ENCODE data around the gene AUP1.

AUP1 gene

DNA sequence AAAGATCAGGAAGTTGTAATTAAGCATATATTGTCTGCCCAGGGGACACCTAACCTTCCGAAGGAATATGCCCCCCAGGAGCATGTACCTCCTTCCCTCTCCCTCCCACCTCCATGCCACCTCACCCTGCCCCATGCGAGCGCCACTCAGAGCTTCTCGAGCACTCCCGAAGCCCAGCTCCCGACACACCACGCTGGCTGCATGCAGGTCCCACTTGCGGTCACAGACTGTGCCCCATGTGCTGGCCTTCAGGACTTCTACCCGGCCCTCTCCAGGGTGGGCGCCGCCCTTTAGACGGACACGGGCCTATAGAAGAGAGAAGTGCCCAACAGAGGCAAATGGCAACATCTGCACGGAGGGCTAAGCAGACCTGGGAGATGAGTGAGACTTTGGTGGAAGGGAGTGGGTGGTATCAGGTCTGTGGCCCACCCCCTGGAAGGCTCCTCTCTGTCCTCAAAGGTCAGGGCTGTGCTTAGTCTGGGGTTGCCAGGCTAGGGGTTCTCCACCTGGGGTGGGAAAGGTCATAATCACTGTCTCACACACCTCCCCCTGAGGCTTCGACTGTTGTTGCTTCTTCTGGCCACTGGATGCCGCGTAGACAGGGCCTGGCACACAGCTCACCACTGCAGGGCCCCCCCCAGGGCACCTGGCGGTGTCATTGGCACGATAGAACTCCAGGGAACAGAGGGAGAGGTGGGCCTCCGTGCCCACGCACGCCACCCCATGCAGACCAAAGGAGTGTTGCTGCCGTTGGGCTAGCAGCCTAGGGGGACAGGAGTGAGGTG is 6.9 kb upstream of the AUP1 start:
- DNase-seq (ENCODE audit: low read depth, low spot score): no peak

DNA sequence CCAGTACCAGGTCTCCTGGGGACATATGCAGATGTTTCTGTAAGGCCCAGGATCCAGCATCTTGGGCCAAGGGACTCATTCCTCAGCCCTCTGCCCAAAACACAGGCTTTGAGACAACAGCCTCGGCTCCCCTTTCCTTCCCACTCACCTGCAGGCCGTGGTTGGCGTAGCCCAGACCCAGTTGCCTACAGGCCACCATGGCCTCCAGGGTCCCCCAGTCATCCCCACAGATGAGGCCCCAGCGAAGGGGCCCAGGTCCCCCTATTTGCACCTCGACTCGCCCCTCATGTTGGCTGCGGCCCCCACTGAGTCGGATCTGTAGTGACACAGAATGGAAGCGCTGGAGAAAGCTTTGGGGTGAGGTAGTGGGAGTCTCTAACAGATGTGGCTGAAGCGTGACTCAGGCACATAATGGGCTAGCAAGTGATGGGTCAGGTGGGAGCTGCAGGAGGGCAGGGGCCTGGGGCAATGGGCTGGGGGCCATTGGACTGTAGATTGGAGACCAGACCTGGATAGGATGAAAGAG is 6.0 kb upstream of the AUP1 start:
- DNase-seq (ENCODE audit: low read depth, low spot score): no peak

DNA sequence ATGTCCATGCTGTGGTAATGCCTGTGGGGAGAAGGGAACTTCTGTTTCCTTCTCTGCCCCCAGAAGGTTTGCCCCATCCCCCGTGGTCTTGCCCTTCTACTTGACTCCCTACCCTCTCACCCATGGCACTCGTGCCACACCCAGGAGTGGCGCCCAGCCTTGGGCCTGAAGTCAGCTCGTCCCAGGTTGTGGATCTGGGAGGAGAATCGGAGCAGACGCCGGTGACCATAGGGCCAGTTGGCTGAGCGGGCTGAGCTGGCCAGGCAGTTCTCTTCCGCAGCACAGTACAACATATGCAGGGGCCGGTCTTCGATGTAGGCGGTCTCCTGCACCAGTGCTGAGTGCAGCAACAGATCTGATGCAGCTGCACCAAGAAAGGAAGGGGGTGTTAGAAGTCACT is 4.9 kb upstream of the AUP1 start:
- DNase-seq (ENCODE audit: low read depth, low spot score): no peak

DNA sequence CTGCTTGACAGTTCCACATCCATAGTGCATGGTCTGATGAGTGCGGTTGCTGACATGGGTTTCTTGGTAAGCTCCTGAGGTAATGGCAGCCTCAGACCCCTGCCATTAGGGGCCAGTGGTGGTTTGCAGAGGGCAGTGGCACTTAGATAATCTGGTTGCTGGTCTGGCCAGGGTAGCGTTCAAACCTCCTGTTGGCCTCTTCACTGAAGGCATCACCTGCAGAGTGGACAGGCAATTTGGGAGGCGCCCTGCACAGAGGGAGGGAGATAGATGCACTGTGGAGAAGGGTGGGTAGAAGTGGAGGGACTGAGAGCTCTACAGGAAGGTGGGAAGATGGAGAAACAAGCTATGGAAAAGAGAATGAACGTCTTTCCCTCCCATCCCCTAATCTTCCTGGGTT is 4.0 kb upstream of the AUP1 start:
- no peak for DNase-seq (ENCODE audit: low read depth, low spot score)

DNA sequence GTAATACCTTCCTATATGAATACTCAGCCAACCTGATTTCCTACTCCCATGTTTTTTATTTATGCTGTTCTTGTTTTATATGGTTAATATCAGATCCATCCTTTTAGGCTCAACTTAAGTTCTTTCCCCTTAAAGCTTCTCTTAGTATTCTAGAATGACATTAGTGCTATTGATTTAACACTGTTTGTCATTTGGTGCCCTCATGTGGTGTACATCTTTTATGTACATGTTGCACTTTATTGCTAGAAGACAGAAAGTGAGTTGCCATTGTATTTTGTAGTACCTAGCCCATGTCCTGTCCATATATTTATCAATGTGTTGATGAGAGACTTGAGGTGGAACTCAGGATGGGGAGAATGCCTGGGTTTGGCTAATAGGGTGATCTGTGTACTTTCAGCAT is 2.7 kb upstream of the AUP1 start:
- no peak for DNase-seq (ENCODE audit: low read depth, low spot score)

DNA sequence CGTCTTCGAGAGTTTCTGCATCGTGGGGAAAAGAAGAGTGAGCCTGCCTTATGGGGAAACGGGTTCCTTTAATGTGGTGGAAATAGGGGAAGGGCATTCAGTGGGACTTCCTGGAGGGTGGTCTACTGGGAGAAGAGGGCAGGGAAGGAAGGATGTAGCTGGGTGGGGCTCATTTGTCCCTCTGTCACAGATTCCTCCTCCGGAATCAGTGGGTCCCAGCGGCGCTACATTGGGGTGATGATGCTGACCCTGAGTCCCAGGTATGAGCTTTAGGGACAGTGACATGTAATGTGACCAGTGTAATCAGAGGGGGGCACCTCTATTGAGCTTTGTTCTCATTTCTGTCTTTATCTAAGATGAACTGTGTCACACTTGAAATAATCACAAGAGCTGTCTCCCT is 2.2 kb upstream of the AUP1 start:
- no peak for DNase-seq (ENCODE audit: low read depth, low spot score)

DNA sequence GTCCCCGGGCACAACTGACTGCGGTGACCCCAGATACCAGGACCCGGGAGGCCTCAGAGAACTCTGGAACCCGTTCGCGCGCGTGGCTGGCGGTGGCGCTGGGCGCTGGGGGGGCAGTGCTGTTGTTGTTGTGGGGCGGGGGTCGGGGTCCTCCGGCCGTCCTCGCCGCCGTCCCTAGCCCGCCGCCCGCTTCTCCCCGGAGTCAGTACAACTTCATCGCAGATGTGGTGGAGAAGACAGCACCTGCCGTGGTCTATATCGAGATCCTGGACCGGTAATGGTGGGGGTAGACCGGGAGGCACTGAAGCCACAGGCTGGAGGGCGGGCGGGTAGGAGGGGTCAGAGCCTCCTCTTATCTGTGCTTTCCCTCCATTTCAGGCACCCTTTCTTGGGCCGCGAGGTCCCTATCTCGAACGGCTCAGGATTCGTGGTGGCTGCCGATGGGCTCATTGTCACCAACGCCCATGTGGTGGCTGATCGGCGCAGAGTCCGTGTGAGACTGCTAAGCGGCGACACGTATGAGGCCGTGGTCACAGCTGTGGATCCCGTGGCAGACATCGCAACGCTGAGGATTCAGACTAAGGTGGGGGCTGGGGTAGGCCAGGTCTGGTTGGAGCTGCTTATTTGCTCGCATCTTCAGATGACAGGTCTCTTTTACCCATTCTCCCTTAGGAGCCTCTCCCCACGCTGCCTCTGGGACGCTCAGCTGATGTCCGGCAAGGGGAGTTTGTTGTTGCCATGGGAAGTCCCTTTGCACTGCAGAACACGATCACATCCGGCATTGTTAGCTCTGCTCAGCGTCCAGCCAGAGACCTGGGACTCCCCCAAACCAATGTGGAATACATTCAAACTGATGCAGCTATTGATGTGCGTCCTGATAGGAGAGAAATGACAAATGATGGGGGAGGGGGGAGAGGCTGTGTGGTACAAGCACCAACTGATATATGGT is 1.0 kb upstream of the AUP1 start:
- no peak for DNase-seq (ENCODE audit: low read depth, low spot score)

DNA sequence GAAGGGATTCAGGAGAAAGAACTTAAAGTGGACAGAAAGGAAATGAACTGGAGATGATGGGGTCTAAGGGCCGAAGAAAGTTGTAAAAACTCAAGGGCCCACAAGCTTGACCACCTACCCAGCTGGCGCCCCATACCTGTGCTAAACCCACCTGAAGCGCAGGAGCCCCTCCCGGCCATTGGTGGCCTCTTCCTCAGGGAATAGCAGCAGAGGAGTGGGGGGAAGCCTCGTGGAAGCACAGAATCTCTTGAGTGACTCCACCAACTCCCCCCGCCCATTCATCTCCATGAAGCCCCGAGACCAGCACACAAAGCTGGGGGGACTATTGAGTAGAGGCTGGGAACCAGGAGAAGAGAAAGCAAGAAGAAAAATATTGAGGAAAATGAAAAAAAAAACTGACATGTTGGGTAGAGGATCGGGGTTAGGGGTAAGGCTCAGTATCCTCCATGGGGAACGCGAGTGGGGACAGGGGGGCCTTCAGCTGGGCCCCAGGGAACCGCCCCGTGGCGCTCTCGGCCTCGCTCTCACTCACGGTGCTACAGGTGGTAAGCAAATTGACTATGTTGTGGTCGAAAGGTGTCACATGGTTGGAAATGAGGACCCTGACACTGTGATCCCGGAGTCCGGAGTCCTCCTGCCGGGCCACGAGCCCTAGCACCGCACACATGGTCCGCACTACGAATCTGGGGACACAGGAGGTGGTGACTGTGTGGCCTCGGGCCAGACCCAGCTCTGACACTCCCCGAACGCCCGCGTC is 728 bp downstream of the AUP1 start:
- no peak for DNase-seq (ENCODE audit: low read depth, low spot score)

DNA sequence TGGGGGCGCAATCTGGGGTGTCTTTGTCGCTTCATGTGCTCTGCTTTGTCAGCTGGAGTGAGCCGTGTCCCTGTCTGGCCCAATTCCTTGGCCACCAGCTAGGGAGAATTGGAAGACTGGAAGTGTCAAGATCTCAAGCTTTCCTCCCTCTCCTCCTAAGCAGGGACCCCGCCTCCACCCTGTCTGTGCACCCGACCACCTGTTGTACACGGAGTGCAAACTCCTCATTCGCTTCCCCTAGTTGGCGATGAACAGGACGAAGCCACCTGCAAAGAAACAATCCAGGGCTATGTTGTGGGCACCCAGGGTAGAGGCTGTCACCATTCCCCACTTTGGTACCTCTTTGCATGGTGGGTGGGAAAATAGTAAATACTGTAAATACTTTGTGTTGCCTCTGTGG is 1.8 kb downstream of the AUP1 start:
- DNase-seq (ENCODE audit: low read depth, low spot score): no peak

DNA sequence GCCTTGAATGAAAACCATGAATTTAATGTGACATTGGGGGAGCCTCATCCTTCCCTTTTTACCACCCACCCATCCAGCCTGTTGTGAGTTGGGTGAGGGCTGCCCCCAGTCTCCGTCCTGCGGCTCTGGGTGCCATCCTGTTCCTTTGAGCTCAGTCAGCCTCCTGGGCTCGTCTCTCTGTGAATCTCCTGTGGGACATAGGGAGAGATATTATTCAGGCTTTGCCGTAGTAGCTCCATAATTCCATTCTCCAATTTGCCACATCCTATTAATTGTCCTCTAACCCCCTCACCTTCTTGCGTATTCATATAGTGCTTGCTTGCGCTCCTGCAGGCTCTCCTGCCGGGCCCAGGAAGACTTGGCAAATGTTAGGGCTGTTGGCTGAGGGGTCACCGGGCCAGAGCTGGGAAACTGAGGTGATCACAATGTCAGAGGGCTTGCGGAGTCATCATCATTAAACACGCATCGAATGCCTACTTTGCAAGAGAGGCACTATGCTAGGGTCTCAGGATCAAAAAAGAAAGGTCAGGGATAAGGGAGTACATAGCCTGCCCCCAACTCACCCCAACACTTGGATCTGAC is 2.8 kb downstream of the AUP1 start:
- no peak for DNase-seq (ENCODE audit: low read depth, low spot score)

DNA sequence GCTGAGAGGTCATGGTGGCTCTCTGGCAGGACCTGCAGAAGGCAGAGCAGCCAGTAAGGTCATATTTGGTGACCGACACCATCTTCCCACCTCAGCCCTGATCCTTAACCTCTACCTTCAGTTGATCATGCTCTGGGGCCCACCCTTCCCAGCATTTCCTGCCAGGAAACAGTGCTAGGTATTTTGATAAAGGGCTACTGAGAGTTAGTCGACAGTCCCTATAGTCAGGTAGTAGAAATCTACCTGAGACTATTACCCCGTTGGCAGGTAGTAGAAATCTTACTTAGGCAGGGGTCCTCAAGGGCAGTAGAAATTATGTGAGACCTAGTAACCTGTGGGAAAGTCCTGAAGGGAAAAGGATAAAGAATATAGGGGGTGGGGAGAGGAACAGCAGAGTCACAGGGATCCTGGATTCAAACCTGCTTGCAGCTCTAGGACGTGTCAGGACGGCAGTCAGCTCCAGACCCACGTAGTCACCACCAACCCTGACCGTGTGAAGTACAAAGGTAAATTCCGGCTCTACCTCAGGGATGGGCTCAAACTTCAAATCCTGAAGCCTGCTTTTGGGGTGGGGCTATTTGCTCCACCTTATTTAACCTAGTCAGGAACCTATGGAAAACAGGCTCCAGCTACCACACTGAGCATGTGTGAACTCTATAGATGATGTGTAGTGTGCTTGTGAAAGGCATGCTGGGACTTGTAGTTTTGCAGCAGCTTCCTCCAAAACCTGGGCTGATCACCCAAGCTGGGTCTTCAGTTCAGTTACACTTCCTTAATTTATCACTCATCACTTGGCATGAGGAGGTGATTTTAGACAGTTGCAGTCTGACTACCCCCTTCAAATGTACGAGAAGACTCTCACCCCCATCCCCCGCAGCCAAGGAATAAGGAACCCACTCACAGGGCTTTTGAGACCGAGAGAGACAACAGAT is 3.5 kb downstream of the AUP1 start, which contains the start of gene DQX1:
DQX1 (minus strand) TSS at position 515 of the 932 bp plus-strand sequence; CDS start at position 13, 502 bp downstream.
- DNase-seq (ENCODE audit: low read depth, low spot score): no peak

DNA sequence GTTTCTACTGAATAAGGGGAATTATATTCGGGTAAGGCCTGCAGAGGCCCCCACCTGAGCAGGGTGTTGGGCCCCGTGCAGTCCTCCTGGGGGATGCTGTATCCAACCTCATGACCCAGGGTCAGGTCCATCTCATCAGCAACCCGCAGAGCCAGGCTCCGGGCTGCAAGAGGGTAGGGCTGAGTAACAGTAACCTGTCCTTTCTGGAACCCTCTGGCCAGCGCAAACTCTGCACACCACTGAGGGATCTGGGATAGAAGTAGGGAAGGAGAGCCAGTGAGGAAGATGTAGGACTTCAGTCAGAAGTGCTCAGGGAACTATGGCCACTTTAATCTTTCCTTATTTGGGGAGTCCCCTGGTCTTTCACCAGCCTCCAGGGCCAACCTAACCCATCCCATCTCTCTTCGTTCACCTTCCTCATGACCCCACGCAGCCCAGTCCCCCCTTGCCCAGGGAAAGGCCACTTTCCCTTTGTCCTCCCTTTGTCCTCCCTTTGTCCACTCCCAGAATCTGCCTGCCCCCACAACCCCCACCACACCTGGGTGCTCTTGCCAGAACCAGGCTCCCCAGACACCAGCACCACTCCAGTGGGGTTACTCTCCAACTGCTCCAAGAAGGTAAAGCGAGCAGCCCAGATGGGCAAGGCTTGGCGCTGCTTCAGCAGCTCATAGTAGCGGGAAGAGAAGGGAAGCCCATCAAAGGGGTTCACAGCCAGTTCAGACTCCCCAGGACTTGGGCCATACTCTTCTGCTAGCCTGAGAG is 4.4 kb downstream of the AUP1 start:
- DNase-seq (ENCODE audit: low read depth, low spot score): no peak

DNA sequence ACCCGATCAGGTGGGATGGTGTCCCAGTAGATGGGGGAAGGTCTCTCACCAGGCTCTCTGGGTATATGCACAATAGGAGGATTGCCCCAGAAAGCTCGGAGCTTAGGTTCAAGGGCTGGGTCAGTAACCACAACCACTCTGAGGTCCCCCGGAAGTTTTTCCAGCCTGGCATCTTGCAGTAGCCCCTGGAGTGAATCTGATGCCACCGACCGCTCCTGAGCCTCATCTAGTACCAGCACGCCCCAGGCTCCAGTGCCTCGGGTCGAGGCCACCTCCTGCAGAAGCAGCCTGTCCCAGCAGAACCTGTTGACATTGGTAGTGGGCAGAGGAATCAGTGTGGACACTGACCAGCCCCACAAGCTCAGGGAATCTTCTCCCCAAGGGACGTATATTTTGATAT is 5.5 kb downstream of the AUP1 start:
- no peak for DNase-seq (ENCODE audit: low read depth, low spot score)

DNA sequence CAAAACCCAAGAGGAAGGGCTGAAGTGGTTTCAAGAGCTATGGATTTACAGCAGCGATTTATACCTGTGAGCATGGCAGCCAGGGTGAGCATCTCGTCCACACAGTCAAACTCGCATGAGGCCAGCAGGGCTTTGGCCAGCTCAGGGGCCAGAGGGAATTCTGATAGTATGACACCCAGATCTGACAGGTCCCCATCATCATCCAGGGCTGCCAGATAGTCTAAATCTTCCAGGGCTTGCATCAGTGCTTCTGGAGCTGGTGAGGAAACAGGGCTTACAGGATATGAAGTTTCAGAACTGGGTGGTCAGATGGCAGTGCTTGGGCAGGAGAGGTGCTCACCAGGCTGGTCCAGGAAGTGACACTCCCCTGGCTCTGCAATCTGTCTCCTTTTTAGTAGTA is 7.0 kb downstream of the AUP1 start:
- DNase-seq (ENCODE audit: low read depth, low spot score): no peak

DNA sequence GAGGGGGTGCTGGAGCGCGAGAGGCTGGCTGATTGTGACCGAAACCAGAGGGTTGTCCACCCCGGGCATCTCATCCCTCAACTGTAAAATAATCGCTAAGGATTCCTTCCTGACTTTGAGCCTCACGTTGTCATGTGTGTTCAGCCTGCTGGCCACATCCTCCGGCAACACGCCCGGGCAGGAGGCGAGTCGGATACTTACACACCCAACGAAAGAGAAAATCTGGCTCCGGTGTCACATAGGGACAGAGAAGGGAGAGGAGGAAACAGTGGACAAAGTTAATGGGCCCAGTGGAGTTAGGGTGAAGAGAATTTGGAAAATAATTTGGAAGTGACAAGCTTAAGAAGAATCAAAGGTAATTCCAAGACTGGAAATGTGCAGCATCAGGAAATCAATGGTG is 12.9 kb downstream of the AUP1 start:
- no peak for DNase-seq (ENCODE audit: low read depth, low spot score)

DNA sequence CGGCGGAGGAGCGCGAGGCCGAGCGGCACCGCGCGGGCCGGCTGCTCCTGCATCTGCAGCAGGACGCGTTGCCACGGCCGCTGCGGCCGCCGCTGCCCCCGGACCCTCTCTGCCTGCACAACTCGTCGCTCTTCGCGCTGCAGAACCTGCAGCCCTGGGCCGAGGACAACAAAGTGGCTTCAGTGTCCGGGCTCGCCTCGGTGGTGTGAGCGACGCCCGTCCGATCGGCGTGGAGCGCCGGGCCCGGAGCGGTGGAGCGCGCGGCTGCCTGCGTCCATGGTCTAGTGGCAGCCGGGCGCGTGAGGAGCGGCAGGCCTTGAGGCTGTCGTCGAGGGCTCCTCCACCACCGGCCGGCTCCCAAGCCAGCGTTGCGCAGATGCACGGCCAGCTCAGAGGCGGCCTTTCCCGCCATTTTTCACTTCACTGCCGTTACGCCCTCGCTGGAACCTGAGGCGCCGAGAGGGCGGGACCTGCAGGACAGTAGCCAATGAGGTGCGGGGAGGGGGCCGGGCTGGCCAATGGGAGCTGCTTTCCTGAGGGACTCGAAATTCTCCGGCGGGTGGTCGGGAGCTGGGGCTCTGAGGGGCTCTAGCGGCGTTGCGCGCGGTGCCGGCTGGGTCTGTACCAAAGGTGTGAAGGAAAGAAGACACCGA is 13.4 kb downstream of the AUP1 start:
- no peak for DNase-seq (ENCODE audit: low read depth, low spot score)

DNA sequence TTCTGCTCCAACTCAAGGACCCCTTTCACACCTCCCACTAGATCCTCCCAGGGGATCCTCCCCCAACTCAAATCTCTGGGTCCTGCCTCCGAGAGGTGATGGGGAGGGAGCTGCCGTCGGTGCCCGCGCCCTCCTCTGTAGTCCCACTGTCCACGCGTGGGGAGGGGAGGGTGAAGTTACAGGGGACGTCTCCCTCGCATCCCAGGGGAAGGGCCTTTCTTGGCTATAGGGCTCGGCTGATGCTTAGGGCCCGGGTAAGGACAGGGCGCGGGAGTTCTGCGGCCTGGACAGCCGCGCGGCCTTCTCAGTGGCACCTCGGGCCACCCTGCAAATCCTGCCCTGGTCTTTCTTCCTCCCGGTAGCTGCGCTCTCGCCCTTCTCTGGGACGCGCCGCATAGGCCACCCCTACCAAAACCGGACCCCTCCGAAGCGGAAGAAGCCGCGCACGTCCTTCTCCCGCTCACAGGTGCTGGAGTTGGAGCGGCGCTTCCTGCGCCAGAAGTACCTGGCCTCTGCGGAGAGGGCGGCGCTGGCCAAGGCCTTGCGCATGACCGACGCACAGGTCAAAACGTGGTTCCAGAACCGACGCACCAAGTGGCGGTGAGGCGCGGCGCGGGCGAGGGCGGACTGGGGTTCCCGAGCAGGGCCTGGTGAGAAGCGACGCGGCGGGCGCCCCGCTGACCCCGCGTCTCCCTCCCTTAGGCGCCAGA is 14.1 kb downstream of the AUP1 start:
- no peak for DNase-seq (ENCODE audit: low read depth, low spot score)
